HEK293T (cell line): ENCODE measurements around the gene TSPAN6.

ENCODE experiments used
- BHLHE40 ChIP-seq: fragments of 450-650 bp; IDR thresholded peaks from 2 replicates; pipeline ENCODE4 v1.6.1; 2016; ENCODE audit warnings: mild to moderate bottlenecking, moderate library complexity, borderline replicate concordance
- L3MBTL2 ChIP-seq: fragments of 450-650 bp; conservative IDR thresholded peaks from 2 replicates; pipeline ENCODE4 v1.6.1; 2016; ENCODE audit warnings: mild to moderate bottlenecking
- ZNF384 ChIP-seq: fragments of 450-650 bp; IDR thresholded peaks from 2 replicates; pipeline ENCODE4 v1.6.1; 2016

- TF ChIP-seq L3MBTL2 (no peak), ZNF384 (no peak), BHLHE40 (no peak)
These were observed 43.5 kb downstream of the TSPAN6 start for GRCh38 chrX:100593126-100593525.
